ENCODE results near the gene PITPNM3. TPM values are rescaled to one million over a fixed set of nuclear protein-coding genes. Genes with fewer than 3 reads are reported as not detected.

PITPNM3 gene
- 10 to 100 TPM; 12.7 to 51.6 (median 29.7) TPM for total RNA-seq

DNA sequence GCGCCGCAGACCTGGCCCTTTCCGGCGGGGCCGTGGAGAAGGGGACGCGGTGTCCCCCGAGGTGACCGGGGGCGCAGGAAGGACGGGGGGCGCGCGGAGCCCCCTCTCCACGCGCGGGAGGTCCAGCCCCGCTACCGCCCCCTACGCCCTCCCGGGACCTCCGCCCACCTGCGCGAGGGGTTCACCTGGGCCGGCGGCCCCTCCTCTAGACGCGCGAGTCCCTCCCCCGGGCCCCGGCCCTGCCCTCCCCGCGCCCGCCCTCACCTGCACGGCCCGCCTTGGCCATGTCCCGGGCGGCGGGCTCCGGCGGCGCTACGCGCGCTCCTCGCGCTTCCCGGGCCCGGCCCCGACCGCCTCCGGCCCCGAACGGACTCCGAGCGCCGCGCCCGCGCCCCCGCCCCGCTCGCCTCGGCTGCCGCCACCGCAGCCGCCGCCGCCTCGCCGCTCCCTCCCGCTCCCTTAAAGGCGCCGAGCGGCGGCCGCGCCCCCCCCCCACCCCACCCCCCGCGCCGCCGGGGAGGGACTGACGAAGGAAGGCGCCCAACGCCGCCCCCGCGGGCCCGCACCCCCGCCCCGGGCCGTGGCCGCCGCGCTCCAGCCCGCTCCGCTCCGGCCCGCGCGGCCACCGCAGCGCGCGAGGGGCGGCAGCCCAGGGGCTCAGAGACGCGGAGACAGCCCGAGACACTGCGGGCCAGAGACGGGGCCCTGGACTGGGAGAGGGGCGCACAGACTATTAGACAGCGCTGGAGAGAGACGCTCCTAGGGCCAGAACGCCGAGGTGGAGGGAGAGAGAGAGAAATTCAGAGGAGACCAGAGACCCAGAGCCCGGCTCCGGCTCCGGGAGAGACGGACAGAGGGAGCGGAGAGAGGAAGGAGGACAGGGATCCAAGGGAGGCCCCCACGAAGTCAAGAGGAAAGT, at the start of gene PITPNM3:
Gene PITPNM3, minus strand, starts transcription at position 435 of the 919 bp plus-strand sequence. Its CDS starts 149 bp downstream, at position 286.
- Histone ChIP-seq H3K4me3 (peak within 1 kb of the TSS; percentile 41 to 82 (median 68)), H3K27me3 (peaks cover 9% of the 10 kb centered on the region), H3K9me3 (no peaks in the 10 kb centered on the region), H3K36me3 (no peaks in the 10 kb centered on the region), H3K27ac (peak within 1 kb of the TSS; percentile 75 to 92 (median 82)), H3K4me1 (peaks cover 14 to 44% (median 40%) of the 10 kb centered on the region in 4 donors)
- TF ChIP-seq POLR2AphosphoS5 (IDR thresholded peaks at IDR 0.05): no peak
- no peak for TF ChIP-seq CTCF (IDR thresholded peaks at IDR 0.05)
- TF ChIP-seq EP300 (IDR thresholded peaks at IDR 0.05; ENCODE audit: low read depth): no peak
- TF ChIP-seq POLR2A (IDR thresholded peaks at IDR 0.05): no peak
- 0 to 7% methylated on average over 3 to 45 of the region's 122 CpGs for WGBS, 2 donors (ENCODE audit: low coverage in 1 of 2)
- DNase-seq: peak; percentile 50
- in situ Hi-C loops (cut with MboI; ENCODE audit: low pct_ligation_motif_present in 1 of 4, low pct_unique_long_range_greater_than_20kb in 1 of 4, low sequenced_read_pairs in 3 of 4) (no loop called here), intact Hi-C loops (cut with DNase I; ENCODE audit: low total_unique reads) (no loop called here)

GRCh38 chr17:6605142-6605541, 48.8 kb upstream of the PITPNM3 start:
- in situ Hi-C loops (cut with MboI; ENCODE audit: low pct_ligation_motif_present in 1 of 4, low pct_unique_long_range_greater_than_20kb in 1 of 4, low sequenced_read_pairs in 3 of 4): no loop called here
- Histone ChIP-seq H3K36me3 (peaks cover 0 to 46% (median 18%) of the 10 kb centered on the region in 4 donors), H3K27me3 (no peaks in the 10 kb centered on the region), H3K9me3 (no peaks in the 10 kb centered on the region), H3K4me1 (peaks cover 0 to 11% (median 0%) of the 10 kb centered on the region in 4 donors), H3K27ac (no peak overlapping the region), H3K4me3 (no peak overlapping the region)
- intact Hi-C loops (cut with DNase I; ENCODE audit: low total_unique reads): no loop called here
- 93% methylated on average over 6 of the region's 6 CpGs; no CpG with 5 or more reads in 1 of the 2 donors for WGBS, 2 donors (ENCODE audit: low coverage in 1 of 2)
- TF ChIP-seq CTCF (IDR thresholded peaks at IDR 0.05): no peak
- DNase-seq: no peak

DNA sequence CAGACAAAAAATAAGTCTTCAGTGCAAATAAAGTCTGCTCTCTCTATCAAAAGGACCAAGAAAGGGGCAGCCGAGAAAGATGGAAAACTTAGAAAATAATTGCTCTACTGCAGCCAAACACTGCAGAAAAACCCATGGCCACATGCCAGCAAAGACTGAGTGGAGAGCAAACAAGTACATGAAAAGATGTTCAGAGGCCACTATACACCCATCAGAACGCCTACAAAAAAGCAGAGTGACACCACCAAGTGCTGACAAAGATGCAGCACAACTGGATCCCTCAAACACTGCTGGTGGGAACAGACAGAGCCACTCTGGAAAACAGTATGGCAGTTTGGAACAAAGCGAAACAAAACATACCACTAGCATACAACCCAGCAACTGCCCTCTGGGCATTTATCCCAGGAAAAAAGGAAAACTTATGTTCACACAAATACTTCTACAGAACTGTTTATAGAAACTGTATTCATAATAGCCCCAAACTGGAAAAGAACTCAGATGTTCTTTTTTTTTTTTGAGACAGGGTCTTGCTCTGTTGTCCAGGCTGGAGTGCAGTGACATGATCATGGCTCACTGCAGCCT, 47.5 kb upstream of the PITPNM3 start:
- peaks cover 0 to 33% (median 11%) of the 10 kb centered on the region in 4 donors for H3K36me3 ChIP-seq

More for the DNA sequence above, 47.5 kb upstream of the PITPNM3 start:
- peaks cover 5 to 24% (median 11%) of the 10 kb centered on the region in 4 donors for H3K4me1 ChIP-seq
- WGBS, 2 donors (ENCODE audit: low coverage in 1 of 2): 58 to 70% methylated on average over 3 of the region's 3 CpGs
- H3K9me3 ChIP-seq: no peaks in the 10 kb centered on the region
- no peak for DNase-seq
- H3K27ac ChIP-seq: no peak overlapping the region
- no peaks in the 10 kb centered on the region for H3K27me3 ChIP-seq
- no peak overlapping the region for H3K4me3 ChIP-seq
- TF ChIP-seq POLR2A (IDR thresholded peaks at IDR 0.05) (no peak), CTCF (IDR thresholded peaks at IDR 0.05) (no peak), POLR2AphosphoS5 (IDR thresholded peaks at IDR 0.05) (no peak), EP300 (IDR thresholded peaks at IDR 0.05; ENCODE audit: low read depth) (no peak)
- intact Hi-C loops (cut with DNase I; ENCODE audit: low total_unique reads) (no loop called here), in situ Hi-C loops (cut with MboI; ENCODE audit: low pct_ligation_motif_present in 1 of 4, low pct_unique_long_range_greater_than_20kb in 1 of 4, low sequenced_read_pairs in 3 of 4) (no loop called here)

Measured in transverse colon (tissue), 4 donors.